ENCODE results near the gene MAP3K5.
"Not testable (repeated sequence)": the region's sequence is repeated elsewhere in the genome, so short reads cannot be mapped to it uniquely, and the experiment has no call there.

MAP3K5 gene

DNA sequence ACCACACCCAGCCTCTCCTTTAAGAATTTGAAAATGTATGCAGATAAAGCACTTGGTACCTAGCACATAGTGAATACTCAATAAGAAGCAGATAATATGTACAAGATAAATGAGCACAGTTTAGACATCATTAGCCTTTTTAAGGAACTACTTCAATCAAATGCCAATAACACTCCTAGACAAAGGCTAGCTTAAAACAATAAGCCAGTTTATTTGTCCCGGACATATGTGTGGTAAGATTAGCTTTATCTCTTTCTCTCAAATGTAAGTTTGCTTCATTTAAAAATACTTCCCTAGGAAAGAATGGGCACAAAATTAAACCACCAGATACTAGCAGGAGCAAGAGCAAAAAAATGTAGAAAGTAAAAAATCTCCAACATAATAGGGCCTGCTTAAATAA lies 73.8 kb downstream of the MAP3K5 start:
- Histone ChIP-seq H3K4me2 (peak overlapping the region; percentile 77 to 94 (median 88)), H3K4me1 (peaks cover 56 to 82% (median 68%) of the 10 kb centered on the region in 10 experiments), H3K27ac (peak overlapping the region; percentile 18 to 84 (median 75); a peak in 20 of 22 replicates), H3K9me3 (replicated peaks in 1 of 11) (peaks cover 0 to 15% (median 8%) of the 10 kb centered on the region in 11 experiments; a peak in 16 of 22 replicates), H3K9ac (peak overlapping the region in 6 of 11 experiments; percentile 17 to 76 (median 64); a peak in 6 of 22 replicates), H3K27me3 (no peaks in the 10 kb centered on the region), H4K20me1 (peaks cover 0 to 12% (median 0%) of the 10 kb centered on the region in 11 experiments; a peak in 1 of 22 replicates), H3K4me3 (no peak overlapping the region), H3K36me3 (peaks cover 0 to 7% (median 0%) of the 10 kb centered on the region in 11 experiments; a peak in 4 of 22 replicates)
- TF ChIP-seq Cebpa-rat (IDR thresholded peaks at IDR 0.05) = no peak

DNA sequence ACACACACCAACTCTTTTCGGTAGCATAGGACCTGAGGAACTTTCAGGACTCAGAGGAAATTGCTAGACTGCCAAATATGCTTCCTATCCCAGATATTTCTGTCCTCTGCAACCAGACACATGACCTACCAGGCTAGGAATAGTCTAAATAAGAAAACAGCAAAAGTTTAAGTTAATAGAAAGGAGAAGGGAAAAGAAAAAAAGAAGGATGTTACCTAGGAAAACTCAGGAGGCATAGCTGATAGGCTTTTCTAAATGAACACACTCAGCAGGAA lies 74.6 kb downstream of the MAP3K5 start:
- H3K27me3 ChIP-seq = no peaks in the 10 kb centered on the region
- H3K4me3 ChIP-seq = peak overlapping the region in 7 of 10 experiments; percentile 11 to 48 (median 16); a peak in 7 of 20 replicates
- H3K9ac ChIP-seq = peak overlapping the region; percentile 47 to 76 (median 60)
- TF ChIP-seq Cebpa-rat (IDR thresholded peaks at IDR 0.05) = no peak
- H3K4me1 ChIP-seq = peaks cover 54 to 81% (median 64%) of the 10 kb centered on the region in 10 experiments
- peak overlapping the region; percentile 18 to 84 (median 75); a peak in 21 of 22 replicates for H3K27ac ChIP-seq
- H3K4me2 ChIP-seq = peak overlapping the region; percentile 77 to 94 (median 88)
- H3K36me3 ChIP-seq = peaks cover 0 to 13% (median 0%) of the 10 kb centered on the region in 11 experiments; a peak in 5 of 22 replicates
- H3K9me3 ChIP-seq (replicated peaks in 1 of 11) = peaks cover 0 to 23% (median 12%) of the 10 kb centered on the region in 11 experiments; a peak in 16 of 22 replicates
- peaks cover 0 to 12% (median 0%) of the 10 kb centered on the region in 11 experiments; a peak in 1 of 22 replicates for H4K20me1 ChIP-seq

DNA sequence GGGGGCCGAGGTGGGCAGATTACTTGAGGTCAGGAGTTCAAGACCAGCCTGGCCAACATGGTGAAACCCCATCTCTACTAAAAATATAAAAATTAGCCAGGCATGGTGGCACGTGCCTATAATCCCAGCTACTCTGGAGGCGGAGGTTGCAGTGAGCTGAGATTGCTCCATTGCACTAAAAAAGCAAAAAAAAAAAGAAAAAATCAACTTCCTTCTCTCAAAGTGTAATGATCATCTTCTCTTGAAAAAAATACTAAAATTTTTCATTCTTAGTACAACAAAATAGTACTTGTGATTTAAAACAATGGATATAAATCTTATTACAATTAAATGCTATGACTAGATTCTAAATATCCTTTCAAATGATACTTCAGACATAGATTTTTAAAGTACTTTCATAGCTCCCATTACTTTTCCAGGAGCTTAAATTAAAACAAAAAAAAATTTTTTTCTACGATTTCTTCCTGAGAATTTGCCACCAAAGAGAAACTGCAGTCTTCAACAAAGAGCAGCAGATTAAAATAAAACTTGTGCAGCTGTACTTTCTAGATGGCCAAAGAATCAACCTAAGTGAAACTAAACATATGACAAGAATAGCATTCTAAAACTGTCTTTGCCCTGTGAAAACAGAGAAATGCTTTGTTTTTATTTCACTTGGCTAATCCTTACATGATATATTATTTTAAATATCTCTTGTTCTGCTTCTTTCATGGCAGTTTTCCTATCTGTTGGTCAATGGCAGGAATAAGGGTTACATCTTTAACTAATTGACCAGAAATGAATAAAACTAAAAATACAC lies 75.2 kb downstream of the MAP3K5 start:
- peaks cover 0 to 17% (median 0%) of the 10 kb centered on the region in 11 experiments; a peak in 5 of 22 replicates for H3K36me3 ChIP-seq
- H3K9me3 ChIP-seq (replicated peaks in 1 of 11) = peaks cover 0 to 22% (median 16%) of the 10 kb centered on the region in 11 experiments; a peak in 16 of 22 replicates
- peaks cover 54 to 78% (median 61%) of the 10 kb centered on the region in 10 experiments for H3K4me1 ChIP-seq
- peak overlapping the region; percentile 77 to 94 (median 88) for H3K4me2 ChIP-seq
- peaks cover 0 to 18% (median 0%) of the 10 kb centered on the region in 11 experiments; a peak in 1 of 22 replicates for H4K20me1 ChIP-seq
- TF ChIP-seq Cebpa-rat (IDR thresholded peaks at IDR 0.05) = no peak
- H3K27me3 ChIP-seq = no peaks in the 10 kb centered on the region
- H3K27ac ChIP-seq = peak overlapping the region; percentile 18 to 84 (median 75); a peak in 21 of 22 replicates
- H3K9ac ChIP-seq = peak overlapping the region; percentile 47 to 76 (median 60)
- peak overlapping the region in 7 of 10 experiments; percentile 11 to 48 (median 16); a peak in 8 of 20 replicates for H3K4me3 ChIP-seq

DNA sequence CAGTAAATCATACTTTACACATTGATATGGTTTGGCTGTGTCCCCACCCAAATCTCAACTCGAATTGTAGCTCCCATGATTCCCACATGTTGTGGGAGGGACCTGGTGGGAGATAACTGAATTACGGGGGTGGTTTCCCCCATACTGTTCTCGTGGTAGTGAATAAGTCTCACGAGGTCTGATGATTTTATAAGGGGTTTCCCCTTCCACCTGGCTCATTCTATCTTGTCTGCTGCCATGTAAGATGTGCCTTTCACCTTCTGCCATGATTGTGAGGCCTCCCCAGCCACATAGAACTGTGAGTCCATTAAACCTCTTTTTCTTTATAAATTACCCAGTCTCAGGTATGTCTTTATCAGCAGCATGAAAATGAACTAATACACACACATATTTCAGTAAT lies 79.6 kb downstream of the MAP3K5 start:
- Histone ChIP-seq H4K20me1 (peaks cover 0 to 49% (median 0%) of the 10 kb centered on the region in 11 experiments; a peak in 4 of 22 replicates), H3K9me3 (replicated peaks in 1 of 11) (peaks cover 0 to 16% (median 8%) of the 10 kb centered on the region in 11 experiments; a peak in 8 of 22 replicates), H3K36me3 (peaks cover 0 to 57% (median 4%) of the 10 kb centered on the region in 11 experiments; a peak in 9 of 22 replicates), H3K4me1 (peaks cover 19 to 35% (median 22%) of the 10 kb centered on the region in 10 experiments)
- not testable (repeated sequence) for H3K27me3 ChIP-seq, H3K4me3 ChIP-seq, H3K4me2 ChIP-seq, H3K9ac ChIP-seq, H3K27ac ChIP-seq

DNA sequence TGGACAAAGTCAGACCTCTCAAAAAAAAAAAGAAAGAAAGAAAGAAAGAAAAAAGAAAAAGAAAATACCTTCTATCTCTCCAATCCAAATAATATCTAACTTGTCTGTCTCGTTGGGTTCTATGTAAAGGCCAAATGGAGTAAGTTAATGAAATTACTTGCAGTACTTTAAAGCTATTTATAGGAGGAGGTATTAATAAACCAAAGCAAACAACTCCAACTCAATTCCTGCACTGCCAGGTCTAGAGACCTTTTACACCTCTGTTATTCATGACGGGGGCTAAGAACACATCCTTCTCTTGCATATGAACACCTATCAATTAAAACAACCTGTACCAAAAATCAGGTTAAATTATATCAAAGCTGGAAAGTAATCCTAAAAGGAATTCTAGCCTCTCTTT lies 80.6 kb downstream of the MAP3K5 start:
- TF ChIP-seq Cebpa-rat (IDR thresholded peaks at IDR 0.05) = no peak
- H3K27ac ChIP-seq = no peak overlapping the region
- H3K9ac ChIP-seq = no peak overlapping the region
- H4K20me1 ChIP-seq = peaks cover 0 to 59% (median 0%) of the 10 kb centered on the region in 11 experiments; a peak in 5 of 22 replicates
- H3K36me3 ChIP-seq = peaks cover 0 to 67% (median 4%) of the 10 kb centered on the region in 11 experiments; a peak in 9 of 22 replicates
- H3K4me3 ChIP-seq = no peak overlapping the region
- no peak overlapping the region for H3K4me2 ChIP-seq
- peaks cover 0 to 16% (median 8%) of the 10 kb centered on the region in 11 experiments; a peak in 8 of 22 replicates for H3K9me3 ChIP-seq (replicated peaks in 1 of 11)
- H3K4me1 ChIP-seq = peaks cover 10 to 25% (median 12%) of the 10 kb centered on the region in 10 experiments
- H3K27me3 ChIP-seq = no peaks in the 10 kb centered on the region

DNA sequence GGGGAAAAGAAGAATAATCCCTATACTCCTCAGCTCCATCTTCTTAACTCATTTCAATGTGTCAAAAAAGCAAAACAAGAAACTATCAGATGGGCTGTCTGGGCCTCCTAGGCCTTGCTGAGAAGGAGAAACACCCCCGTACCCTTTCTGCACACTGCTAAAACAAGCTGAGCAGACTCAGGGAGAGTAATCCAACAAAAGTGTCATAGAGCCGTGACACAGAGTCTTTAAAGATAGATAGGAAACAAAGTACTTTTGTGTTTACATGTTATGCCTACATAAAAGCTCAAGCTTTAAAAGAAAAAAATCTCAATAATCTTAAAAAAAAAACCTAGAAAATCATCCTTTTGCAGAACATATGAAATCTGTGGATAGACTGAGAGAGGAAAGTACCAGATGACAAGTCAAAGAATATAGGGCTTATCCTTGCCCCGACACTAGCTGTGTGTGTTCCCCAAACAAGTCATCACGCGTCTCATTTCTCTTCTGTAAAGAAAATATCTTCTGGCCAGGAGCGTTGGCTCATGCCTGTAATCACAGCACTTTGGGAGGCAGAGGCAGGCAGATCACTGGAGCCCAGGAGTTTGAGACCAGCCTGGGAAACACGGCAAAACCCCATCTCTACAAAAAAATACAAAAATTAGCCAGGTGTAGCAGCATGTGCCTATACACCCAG lies 81.3 kb downstream of the MAP3K5 start:
- Histone ChIP-seq H4K20me1 (peaks cover 0 to 65% (median 0%) of the 10 kb centered on the region in 11 experiments; a peak in 5 of 22 replicates), H3K27ac (no peak overlapping the region), H3K9me3 (replicated peaks in 1 of 11) (peaks cover 0 to 16% (median 8%) of the 10 kb centered on the region in 11 experiments; a peak in 8 of 22 replicates), H3K4me1 (peaks cover 4 to 18% (median 6%) of the 10 kb centered on the region in 10 experiments), H3K4me2 (no peak overlapping the region), H3K27me3 (no peaks in the 10 kb centered on the region), H3K4me3 (no peak overlapping the region), H3K9ac (no peak overlapping the region), H3K36me3 (peaks cover 0 to 73% (median 4%) of the 10 kb centered on the region in 11 experiments; a peak in 9 of 22 replicates)
- no peak for TF ChIP-seq Cebpa-rat (IDR thresholded peaks at IDR 0.05)

DNA sequence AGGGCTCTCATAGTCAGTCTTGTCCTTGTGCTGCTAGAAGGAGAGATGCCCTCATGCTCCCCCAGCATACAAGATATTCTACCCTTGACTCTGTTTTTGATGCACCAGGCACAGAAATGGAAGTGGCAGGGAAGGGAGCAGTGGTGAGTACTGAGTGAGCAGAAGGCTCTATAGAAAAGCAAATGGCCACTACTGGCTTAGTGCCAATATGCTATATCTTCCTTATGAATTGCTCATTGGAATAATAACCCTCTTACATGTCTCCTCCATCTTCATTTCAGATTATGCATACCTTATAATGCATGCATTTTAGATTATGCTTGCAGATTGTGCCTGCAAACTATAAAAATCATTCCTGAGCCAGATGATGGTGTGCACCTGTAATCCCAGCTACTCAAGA lies 82.8 kb downstream of the MAP3K5 start:
- no peak for TF ChIP-seq Cebpa-rat (IDR thresholded peaks at IDR 0.05)
- H3K9ac ChIP-seq = no peak overlapping the region
- peaks cover 0 to 76% (median 0%) of the 10 kb centered on the region in 11 experiments; a peak in 5 of 22 replicates for H4K20me1 ChIP-seq
- H3K4me2 ChIP-seq = no peak overlapping the region
- H3K27ac ChIP-seq = no peak overlapping the region
- H3K9me3 ChIP-seq (replicated peaks in 1 of 11) = peaks cover 0 to 16% (median 8%) of the 10 kb centered on the region in 11 experiments; a peak in 8 of 22 replicates
- no peaks in the 10 kb centered on the region for H3K27me3 ChIP-seq
- H3K36me3 ChIP-seq = peaks cover 0 to 87% (median 4%) of the 10 kb centered on the region in 11 experiments; a peak in 9 of 22 replicates
- H3K4me1 ChIP-seq = peaks cover 0 to 4% (median 0%) of the 10 kb centered on the region in 10 experiments; a peak in 1 of 20 replicates
- no peak overlapping the region for H3K4me3 ChIP-seq

DNA sequence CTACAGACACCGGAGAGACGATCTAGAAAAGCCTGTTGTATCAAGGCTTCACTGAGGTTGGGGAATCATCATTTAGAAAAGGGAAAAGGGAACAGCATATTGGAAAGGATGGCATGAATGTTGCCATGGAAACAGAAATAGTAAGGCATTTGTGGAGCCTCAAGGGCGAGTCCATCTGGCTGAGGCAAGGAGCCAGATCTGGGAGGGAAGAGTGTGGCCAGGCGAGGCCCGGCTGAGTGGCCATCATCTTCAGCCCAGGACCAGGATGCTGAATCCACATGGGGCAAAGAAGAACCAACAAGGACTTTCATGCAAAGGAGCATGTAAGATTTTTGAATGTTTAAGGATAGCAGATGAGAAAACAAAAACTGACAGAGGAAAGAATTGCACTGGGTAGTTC lies 85.8 kb downstream of the MAP3K5 start:
- Histone ChIP-seq H3K36me3 (peaks cover 0 to 94% (median 0%) of the 10 kb centered on the region in 11 experiments; a peak in 11 of 22 replicates), H3K9me3 (replicated peaks in 1 of 11) (no peaks in the 10 kb centered on the region), H3K4me2 (no peak overlapping the region), H4K20me1 (peaks cover 0 to 77% (median 0%) of the 10 kb centered on the region in 11 experiments; a peak in 5 of 22 replicates), H3K4me3 (no peak overlapping the region), H3K27ac (no peak overlapping the region), H3K9ac (no peak overlapping the region), H3K27me3 (no peaks in the 10 kb centered on the region), H3K4me1 (peaks cover 0 to 14% (median 8%) of the 10 kb centered on the region in 10 experiments; a peak in 11 of 20 replicates)
- TF ChIP-seq Cebpa-rat (IDR thresholded peaks at IDR 0.05) = no peak
